ENCODE data around the gene NGRN. TPM values are rescaled to one million over a fixed set of nuclear protein-coding genes. Genes with fewer than 3 reads are reported as not detected.

Gene NGRN
- total RNA-seq, 1 experiment from 2014 or later, result 57.4 TPM

DNA sequence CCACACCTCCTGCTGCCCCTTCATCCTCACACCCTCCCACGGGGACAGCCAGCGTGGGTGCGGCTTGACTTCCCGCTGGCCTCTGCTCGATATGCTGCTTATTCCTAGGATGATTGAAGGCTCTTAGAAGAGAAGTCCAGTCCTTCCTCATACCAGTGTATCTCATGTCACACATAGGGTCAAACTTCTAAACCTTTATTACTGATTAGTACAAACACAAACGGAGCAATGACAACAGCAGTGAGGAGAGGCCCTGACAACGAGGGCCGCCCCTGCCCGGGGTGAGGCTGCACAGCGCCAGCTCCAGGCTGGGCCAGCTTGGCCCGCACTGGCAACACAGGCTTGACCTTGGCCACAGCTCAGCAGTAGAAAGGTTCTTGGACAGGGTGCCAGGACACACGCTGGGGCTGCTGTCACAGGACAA, 35.4 kb upstream of the NGRN start:
- Histone ChIP-seq H4K20me1 (ENCODE audit: insufficient read depth) (peaks cover 14% of the 10 kb centered on the region; the same call in 1 of the 2 replicates), H3K27me3 (ENCODE audit: insufficient read depth, low read depth) (no peaks in the 10 kb centered on the region), H3K4me3 (no peak overlapping the region), H3K9me2 (ENCODE audit: insufficient read depth) (no peaks in the 10 kb centered on the region), H3K4me1 (replicated peaks; ENCODE audit: insufficient read depth) (peaks cover 37% of the 10 kb centered on the region), H2AFZ (no peak overlapping the region), H3K79me2 (ENCODE audit: low read depth) (peaks cover 38% of the 10 kb centered on the region), H3K36me3 (ENCODE audit: low read depth) (peaks cover 19% of the 10 kb centered on the region; the same call in 1 of the 2 replicates), H3K4me2 (peak overlapping the region; percentile 52), H3F3A (ENCODE audit: insufficient read depth, low read depth) (peaks cover 82% of the 10 kb centered on the region), H3K27ac (peak overlapping the region; percentile 46), H3K9me3 (ENCODE audit: insufficient read depth, low read depth) (no peaks in the 10 kb centered on the region)
- no TSS peak for BruUV-seq (replicated peaks)
- DNase-seq, result peak; percentile 53 to 79
- ChIA-PET CTCF (no interaction called here), POLR2A (ENCODE audit: unreplicated experiment) (interaction anchor here (0.6 kb wide), 1 partner anchor 104 kb away, joined by 3 read pairs; no protein-coding TSS in a partner anchor)
- intact Hi-C loops (cut with micrococcal nuclease; ENCODE audit: unreplicated experiment), result loop anchor here (5.0 kb wide), 1 partner anchor 338 kb away; the partner anchor contains the start of gene AP3S2
- TF ChIP-seq, protein P1, sequence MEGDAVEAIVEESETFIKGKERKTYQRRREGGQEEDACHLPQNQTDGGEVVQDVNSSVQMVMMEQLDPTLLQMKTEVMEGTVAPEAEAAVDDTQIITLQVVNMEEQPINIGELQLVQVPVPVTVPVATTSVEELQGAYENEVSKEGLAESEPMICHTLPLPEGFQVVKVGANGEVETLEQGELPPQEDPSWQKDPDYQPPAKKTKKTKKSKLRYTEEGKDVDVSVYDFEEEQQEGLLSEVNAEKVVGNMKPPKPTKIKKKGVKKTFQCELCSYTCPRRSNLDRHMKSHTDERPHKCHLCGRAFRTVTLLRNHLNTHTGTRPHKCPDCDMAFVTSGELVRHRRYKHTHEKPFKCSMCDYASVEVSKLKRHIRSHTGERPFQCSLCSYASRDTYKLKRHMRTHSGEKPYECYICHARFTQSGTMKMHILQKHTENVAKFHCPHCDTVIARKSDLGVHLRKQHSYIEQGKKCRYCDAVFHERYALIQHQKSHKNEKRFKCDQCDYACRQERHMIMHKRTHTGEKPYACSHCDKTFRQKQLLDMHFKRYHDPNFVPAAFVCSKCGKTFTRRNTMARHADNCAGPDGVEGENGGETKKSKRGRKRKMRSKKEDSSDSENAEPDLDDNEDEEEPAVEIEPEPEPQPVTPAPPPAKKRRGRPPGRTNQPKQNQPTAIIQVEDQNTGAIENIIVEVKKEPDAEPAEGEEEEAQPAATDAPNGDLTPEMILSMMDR (conservative IDR thresholded peaks at IDR 0.05), result no peak
- no peak for TF ChIP-seq EZH2 (IDR thresholded peaks at IDR 0.05; ENCODE audit: low read depth)

DNA sequence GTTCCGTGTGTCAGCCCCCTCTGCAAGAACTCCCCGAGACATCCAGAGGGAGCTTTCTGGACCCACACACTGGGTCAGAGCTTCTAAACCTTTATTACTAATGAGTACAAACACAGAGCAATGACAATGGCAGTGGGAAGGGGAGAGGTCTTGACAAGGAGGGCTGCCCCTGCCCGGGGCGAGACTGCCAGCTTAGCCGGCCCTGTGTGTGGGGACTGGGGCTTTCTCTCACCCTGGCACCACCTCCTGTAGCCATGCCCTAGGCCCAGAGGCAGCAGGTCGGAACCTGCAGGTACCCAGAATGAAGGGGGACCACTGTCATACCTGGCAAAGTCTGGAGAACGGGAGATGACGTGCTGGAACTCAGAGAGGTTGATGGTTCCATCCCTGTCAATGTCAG, 34.9 kb upstream of the NGRN start:
- ChIA-PET CTCF (no interaction called here), POLR2A (ENCODE audit: unreplicated experiment) (interaction anchor here (0.6 kb wide), 1 partner anchor 105 kb away, joined by 3 read pairs; no protein-coding TSS in a partner anchor)
- Histone ChIP-seq H3K9me3 (ENCODE audit: insufficient read depth, low read depth) (no peaks in the 10 kb centered on the region), H3K27me3 (ENCODE audit: insufficient read depth, low read depth) (no peaks in the 10 kb centered on the region), H3K9me2 (ENCODE audit: insufficient read depth) (no peaks in the 10 kb centered on the region), H3K36me3 (ENCODE audit: low read depth) (peaks cover 19% of the 10 kb centered on the region; the same call in 1 of the 2 replicates), H3K4me1 (replicated peaks; ENCODE audit: insufficient read depth) (peaks cover 39% of the 10 kb centered on the region), H4K20me1 (ENCODE audit: insufficient read depth) (peaks cover 14% of the 10 kb centered on the region; the same call in 1 of the 2 replicates), H3K27ac (peak overlapping the region; percentile 46), H3K4me2 (peak overlapping the region; percentile 52), H2AFZ (no peak overlapping the region), H3K4me3 (no peak overlapping the region), H3F3A (ENCODE audit: insufficient read depth, low read depth) (peaks cover 79% of the 10 kb centered on the region), H3K79me2 (ENCODE audit: low read depth) (peaks cover 41% of the 10 kb centered on the region)
- TF ChIP-seq, protein P1 (conservative IDR thresholded peaks at IDR 0.05), result no peak
- no peak for TF ChIP-seq EZH2 (IDR thresholded peaks at IDR 0.05; ENCODE audit: low read depth)
- no peak for DNase-seq
- intact Hi-C loops (cut with micrococcal nuclease; ENCODE audit: unreplicated experiment), result loop anchor here (5.0 kb wide), 1 partner anchor 338 kb away; the partner anchor contains the start of gene AP3S2
- BruUV-seq (replicated peaks), result no TSS peak

DNA sequence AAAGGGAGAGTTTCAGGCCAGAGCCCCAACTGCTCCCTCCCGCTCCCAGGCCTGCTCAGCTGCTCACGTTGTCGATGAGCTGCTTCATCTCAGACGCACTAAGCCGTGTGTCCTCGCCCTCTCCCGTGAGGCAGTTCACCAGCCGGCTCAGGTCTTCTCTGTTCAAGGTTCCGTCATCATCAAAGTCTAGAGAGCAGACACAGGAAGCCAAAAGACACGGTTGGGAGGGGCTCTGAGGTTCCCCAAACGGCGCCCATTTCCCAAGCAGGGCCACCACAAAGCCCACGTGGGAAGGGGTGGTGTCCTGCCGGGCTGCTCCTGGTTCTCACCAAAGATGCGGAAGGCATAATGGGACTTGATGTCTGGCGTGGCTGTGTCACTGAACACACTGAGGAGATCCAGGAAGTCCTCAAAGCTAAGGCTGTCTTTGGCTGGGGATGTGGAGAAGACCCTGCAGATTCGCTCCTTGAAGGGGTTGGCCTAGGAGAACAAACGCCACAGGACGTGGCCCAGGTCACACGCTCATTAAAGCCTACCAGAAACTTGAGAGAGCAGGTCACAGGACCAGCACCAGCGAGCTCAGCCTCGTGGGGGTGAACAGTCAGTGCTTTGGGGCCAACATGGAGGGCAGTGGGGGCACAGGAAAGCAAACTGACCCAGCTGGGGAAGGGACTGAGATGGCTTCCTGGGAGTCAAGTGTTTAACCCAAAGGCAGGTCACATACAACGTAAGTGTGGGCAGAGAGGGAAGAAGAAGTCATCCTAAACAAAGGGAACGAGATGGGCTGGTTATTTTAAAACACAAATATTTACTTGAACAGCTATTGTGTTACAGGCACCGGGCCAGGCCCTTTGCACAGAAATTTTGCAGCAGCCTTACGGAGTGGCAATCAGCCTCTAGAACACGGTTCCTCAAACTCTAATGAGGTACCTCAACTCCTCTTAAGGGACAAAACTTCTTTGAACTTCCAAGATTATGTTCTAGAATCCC, 34.1 kb upstream of the NGRN start:
- intact Hi-C loops (cut with micrococcal nuclease; ENCODE audit: unreplicated experiment), result loop anchor here (2.0 to 5.0 kb wide), 3 partner anchors 55 to 339 kb away; partner anchors contain the start of gene AP3S2
- no peak for TF ChIP-seq EZH2 (IDR thresholded peaks at IDR 0.05; ENCODE audit: low read depth)
- TF ChIP-seq, protein P1 (conservative IDR thresholded peaks at IDR 0.05), result no peak
- Histone ChIP-seq H2AFZ (no peak overlapping the region), H3K36me3 (ENCODE audit: low read depth) (0 out of 2 replicates have a peak, but pooled peaks cover 15% of the 10 kb centered on the region), H3K9me3 (ENCODE audit: insufficient read depth, low read depth) (no peaks in the 10 kb centered on the region), H3K4me2 (peak overlapping the region; percentile 94), H3F3A (ENCODE audit: insufficient read depth, low read depth) (peaks cover 79% of the 10 kb centered on the region), H3K9me2 (ENCODE audit: insufficient read depth) (no peaks in the 10 kb centered on the region), H3K4me1 (replicated peaks; ENCODE audit: insufficient read depth) (peaks cover 46% of the 10 kb centered on the region), H3K79me2 (ENCODE audit: low read depth) (peaks cover 46% of the 10 kb centered on the region), H3K27ac (no peak overlapping the region), H4K20me1 (ENCODE audit: insufficient read depth) (peaks cover 14% of the 10 kb centered on the region; the same call in 1 of the 2 replicates), H3K27me3 (ENCODE audit: insufficient read depth, low read depth) (no peaks in the 10 kb centered on the region), H3K4me3 (peak overlapping the region; percentile 86; the same call in 1 of the 2 replicates)
- DNase-seq, result no peak
- BruUV-seq (replicated peaks), result no TSS peak
- POLR2A ChIA-PET (ENCODE audit: unreplicated experiment), result interaction anchor here (0.7 kb wide), 1 partner anchor 10 kb away, joined by 5 read pairs; no protein-coding TSS in a partner anchor
- CTCF ChIA-PET, result no interaction called here
